Panc1 (cell line): Measurements from ENCODE around the gene NEUROD4. TPM values are rescaled to one million over a fixed set of nuclear protein-coding genes. Genes with fewer than 3 reads are reported as not detected.

ENCODE experiments used
- ATAC-seq: fragments of 200-7000 bp; cut with Tn5 transposase; 2 replicates; pipeline ENCODE4 v1.9.1; 2020; ENCODE audit warnings: mild to moderate bottlenecking, moderate library complexity
- BruUV-seq: library from RNA; stranded (reverse); fragments of 400-500 nt; replicated peaks from 2 replicates; lab custom pipeline; 2021; lab: Mats Ljungman, UMichigan
- CTCF ChIA-PET: fragments of 300-600 bp; sonication (Branson Sonifier 250); formaldehyde crosslinking; loops from one replicate; lab custom pipeline; 2022; ENCODE audit warnings: antibody characterized with exemption; lab: Charles Lee
- POLR2A ChIA-PET: fragments of 300-600 bp; sonication (Branson Sonifier 250); formaldehyde crosslinking; loops from one replicate; lab custom pipeline; 2022; ENCODE audit warnings: antibody characterized with exemption; lab: Charles Lee
- DNase-seq: peaks from one replicate; pipeline ENCODE4 v3.0.0-alpha.2; 2010; ENCODE audit warnings: low read depth, low spot score
- H3K27ac ChIP-seq: 2 replicates; pipeline ENCODE4 v1.5.1; 2011; ENCODE audit warnings: mild to moderate bottlenecking, low read length, inconsistent platforms
- H3K27me3 ChIP-seq: fragments of 200-500 bp; sonication (Bioruptor generic); 2 replicates; pipeline ENCODE4 v1.6.0; 2014; ENCODE audit warnings: low read length, inconsistent platforms; ENCODE audit not compliant: control insufficient read depth, insufficient read depth
- H3K36me3 ChIP-seq: fragments of 200-500 bp; sonication (Bioruptor generic); 2 replicates; pipeline ENCODE4 v1.5.1; 2014; ENCODE audit warnings: inconsistent platforms, mild to moderate bottlenecking, low read length, moderate library complexity; ENCODE audit not compliant: control insufficient read depth, insufficient read depth
- H3K4me1 ChIP-seq: 2 replicates; pipeline ENCODE4 v1.5.1; 2011; ENCODE audit warnings: inconsistent platforms, mild to moderate bottlenecking, low read length, moderate library complexity; ENCODE audit not compliant: control insufficient read depth, insufficient read depth
- H3K4me3 ChIP-seq, 2 experiments: 2 replicates each; pipeline ENCODE4 v1.5.1; 2011 to 2012; ENCODE audit warnings: low read depth in 2 of 2, low read length in 2 of 2, mild to moderate bottlenecking in 2 of 2, inconsistent platforms in 1 of 2, moderate library complexity in 1 of 2
- H3K9me3 ChIP-seq: fragments of 200-500 bp; sonication (Bioruptor generic); 2 replicates; pipeline ENCODE4 v1.5.1; 2014; ENCODE audit warnings: low read depth, mild to moderate bottlenecking, inconsistent platforms, low read length, moderate library complexity; ENCODE audit not compliant: control insufficient read depth, insufficient read depth
- POLR2AphosphoS5 ChIP-seq: IDR thresholded peaks from 2 replicates; pipeline ENCODE4 v1.6.1; 2012; ENCODE audit warnings: mild to moderate bottlenecking, low read depth, low read length, moderate library complexity
- SIN3A ChIP-seq: IDR thresholded peaks from 2 replicates; pipeline ENCODE4 v1.6.1; 2012; ENCODE audit warnings: low read depth, mild to moderate bottlenecking, low read length, moderate library complexity, borderline replicate concordance; ENCODE audit not compliant: insufficient read depth
- TCF7L2 ChIP-seq: IDR thresholded peaks from 2 replicates; pipeline ENCODE4 v1.6.1; 2011; ENCODE audit warnings: mild to moderate bottlenecking, low read depth, low read length, inconsistent platforms
- in situ Hi-C: cut with HindIII; loops from 2 replicates; pipeline ENCODE4 v1.10.0; 2016; ENCODE audit warnings: low sequenced_read_pairs, low pct_unique_long_range_greater_than_20kb
- intact Hi-C: fragments of 100-400 bp; cut with micrococcal nuclease; formaldehyde crosslinking; loops from one replicate; pipeline ENCODE4 v1.10.0; 2022; ENCODE audit not compliant: unreplicated experiment
- total RNA-seq: library from RNA; stranded (reverse); gene quantifications from one replicate; pipeline ENCODE4 v1.2.1, GENCODE V29; 2021; ENCODE audit not compliant: unreplicated experiment
- TF ChIP-seq, protein P1 (sequence below): fragments of 450-650 bp; IDR thresholded peaks from 2 replicates; pipeline ENCODE4 v1.5.1; 2017; ENCODE audit warnings: mild to moderate bottlenecking
- TF ChIP-seq, protein P2 (sequence below), 2 experiments: IDR thresholded peaks; 2 replicates each; pipeline ENCODE4 v1.6.1; 2011 to 2012; ENCODE audit warnings: low read depth in 2 of 2, control low read depth in 1 of 2, low read length in 1 of 2, mild to moderate bottlenecking in 1 of 2, moderate library complexity in 1 of 2; ENCODE audit not compliant: insufficient read depth in 1 of 2

Gene NEUROD4
- total RNA-seq, 1 experiment from 2014 or later = not detected

DNA sequence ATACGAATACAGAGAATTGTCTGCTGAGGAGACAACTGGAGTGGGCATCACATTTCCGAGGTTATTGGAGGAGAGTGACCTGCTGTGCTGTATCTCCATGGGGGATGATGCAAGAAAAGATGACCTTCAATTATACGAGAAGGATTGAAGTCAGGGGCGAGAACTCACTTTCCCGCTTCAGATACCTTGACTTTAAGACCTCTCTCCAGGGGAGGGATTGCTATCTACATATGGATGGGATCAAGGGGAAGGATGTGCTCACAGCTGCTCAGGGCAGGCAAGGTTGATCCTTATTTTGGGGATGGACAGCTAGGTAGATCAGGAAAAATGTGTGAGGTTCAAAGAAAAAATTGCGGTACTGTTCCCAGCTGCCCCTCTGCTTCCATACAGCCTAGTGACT is 24.4 kb downstream of the NEUROD4 start:
- Histone ChIP-seq H3K9me3 (no peaks in the 10 kb centered on the region), H3K27ac (no peak overlapping the region), H3K36me3 (no peaks in the 10 kb centered on the region), H3K4me3 (no peak overlapping the region), H3K27me3 (peaks cover 25% of the 10 kb centered on the region), H3K4me1 (no peaks in the 10 kb centered on the region)
- intact Hi-C loops = no loop called here
- in situ Hi-C loops = no loop called here
- DNase-seq = no peak
- TF ChIP-seq, protein P1, sequence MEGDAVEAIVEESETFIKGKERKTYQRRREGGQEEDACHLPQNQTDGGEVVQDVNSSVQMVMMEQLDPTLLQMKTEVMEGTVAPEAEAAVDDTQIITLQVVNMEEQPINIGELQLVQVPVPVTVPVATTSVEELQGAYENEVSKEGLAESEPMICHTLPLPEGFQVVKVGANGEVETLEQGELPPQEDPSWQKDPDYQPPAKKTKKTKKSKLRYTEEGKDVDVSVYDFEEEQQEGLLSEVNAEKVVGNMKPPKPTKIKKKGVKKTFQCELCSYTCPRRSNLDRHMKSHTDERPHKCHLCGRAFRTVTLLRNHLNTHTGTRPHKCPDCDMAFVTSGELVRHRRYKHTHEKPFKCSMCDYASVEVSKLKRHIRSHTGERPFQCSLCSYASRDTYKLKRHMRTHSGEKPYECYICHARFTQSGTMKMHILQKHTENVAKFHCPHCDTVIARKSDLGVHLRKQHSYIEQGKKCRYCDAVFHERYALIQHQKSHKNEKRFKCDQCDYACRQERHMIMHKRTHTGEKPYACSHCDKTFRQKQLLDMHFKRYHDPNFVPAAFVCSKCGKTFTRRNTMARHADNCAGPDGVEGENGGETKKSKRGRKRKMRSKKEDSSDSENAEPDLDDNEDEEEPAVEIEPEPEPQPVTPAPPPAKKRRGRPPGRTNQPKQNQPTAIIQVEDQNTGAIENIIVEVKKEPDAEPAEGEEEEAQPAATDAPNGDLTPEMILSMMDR = no peak
- no peak for TF ChIP-seq POLR2AphosphoS5
- TF ChIP-seq TCF7L2 = no peak
- no peak for TF ChIP-seq SIN3A
- TF ChIP-seq, protein P2, sequence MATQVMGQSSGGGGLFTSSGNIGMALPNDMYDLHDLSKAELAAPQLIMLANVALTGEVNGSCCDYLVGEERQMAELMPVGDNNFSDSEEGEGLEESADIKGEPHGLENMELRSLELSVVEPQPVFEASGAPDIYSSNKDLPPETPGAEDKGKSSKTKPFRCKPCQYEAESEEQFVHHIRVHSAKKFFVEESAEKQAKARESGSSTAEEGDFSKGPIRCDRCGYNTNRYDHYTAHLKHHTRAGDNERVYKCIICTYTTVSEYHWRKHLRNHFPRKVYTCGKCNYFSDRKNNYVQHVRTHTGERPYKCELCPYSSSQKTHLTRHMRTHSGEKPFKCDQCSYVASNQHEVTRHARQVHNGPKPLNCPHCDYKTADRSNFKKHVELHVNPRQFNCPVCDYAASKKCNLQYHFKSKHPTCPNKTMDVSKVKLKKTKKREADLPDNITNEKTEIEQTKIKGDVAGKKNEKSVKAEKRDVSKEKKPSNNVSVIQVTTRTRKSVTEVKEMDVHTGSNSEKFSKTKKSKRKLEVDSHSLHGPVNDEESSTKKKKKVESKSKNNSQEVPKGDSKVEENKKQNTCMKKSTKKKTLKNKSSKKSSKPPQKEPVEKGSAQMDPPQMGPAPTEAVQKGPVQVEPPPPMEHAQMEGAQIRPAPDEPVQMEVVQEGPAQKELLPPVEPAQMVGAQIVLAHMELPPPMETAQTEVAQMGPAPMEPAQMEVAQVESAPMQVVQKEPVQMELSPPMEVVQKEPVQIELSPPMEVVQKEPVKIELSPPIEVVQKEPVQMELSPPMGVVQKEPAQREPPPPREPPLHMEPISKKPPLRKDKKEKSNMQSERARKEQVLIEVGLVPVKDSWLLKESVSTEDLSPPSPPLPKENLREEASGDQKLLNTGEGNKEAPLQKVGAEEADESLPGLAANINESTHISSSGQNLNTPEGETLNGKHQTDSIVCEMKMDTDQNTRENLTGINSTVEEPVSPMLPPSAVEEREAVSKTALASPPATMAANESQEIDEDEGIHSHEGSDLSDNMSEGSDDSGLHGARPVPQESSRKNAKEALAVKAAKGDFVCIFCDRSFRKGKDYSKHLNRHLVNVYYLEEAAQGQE (IDR thresholded peaks at IDR 0.05; ENCODE audit: insufficient read depth in 1 of 2, low read depth in 2 of 2, low read length in 1 of 2) = no peak
- ChIA-PET CTCF (no interaction called here), POLR2A (no interaction called here)
- ATAC-seq = no peak
- BruUV-seq = no TSS peak

DNA sequence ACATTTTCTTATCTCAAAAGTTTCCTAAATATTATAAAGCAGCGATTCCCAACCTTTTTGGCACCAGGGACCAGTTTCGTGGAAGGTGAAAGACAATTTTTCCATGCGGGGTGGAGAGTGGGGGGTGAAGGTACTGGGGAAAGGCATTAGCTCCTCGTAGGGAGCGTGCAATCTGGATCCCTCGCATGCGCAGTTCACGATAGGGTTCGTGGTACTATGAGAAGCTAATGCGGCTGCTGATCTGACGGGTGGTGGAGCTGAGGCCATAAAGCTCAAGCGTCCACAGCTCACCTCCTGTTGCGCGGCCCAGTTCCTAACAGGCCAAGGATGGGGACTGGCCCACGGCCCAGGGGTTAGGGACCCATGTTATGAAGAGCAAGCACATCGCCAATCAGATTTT is 29.9 kb downstream of the NEUROD4 start:
- Histone ChIP-seq H3K4me1 (no peaks in the 10 kb centered on the region; the same call in 1 of the 2 replicates), H3K27ac (no peak overlapping the region), H3K27me3 (peaks cover 12% of the 10 kb centered on the region), H3K9me3 (no peaks in the 10 kb centered on the region), H3K36me3 (no peaks in the 10 kb centered on the region), H3K4me3 (no peak overlapping the region)
- no TSS peak for BruUV-seq
- ATAC-seq = no peak
- in situ Hi-C loops = no loop called here
- POLR2A ChIA-PET = no interaction called here
- intact Hi-C loops = no loop called here
- TF ChIP-seq SIN3A (no peak), TCF7L2 (no peak), POLR2AphosphoS5 (no peak)
- DNase-seq = no peak
- CTCF ChIA-PET = no interaction called here

DNA sequence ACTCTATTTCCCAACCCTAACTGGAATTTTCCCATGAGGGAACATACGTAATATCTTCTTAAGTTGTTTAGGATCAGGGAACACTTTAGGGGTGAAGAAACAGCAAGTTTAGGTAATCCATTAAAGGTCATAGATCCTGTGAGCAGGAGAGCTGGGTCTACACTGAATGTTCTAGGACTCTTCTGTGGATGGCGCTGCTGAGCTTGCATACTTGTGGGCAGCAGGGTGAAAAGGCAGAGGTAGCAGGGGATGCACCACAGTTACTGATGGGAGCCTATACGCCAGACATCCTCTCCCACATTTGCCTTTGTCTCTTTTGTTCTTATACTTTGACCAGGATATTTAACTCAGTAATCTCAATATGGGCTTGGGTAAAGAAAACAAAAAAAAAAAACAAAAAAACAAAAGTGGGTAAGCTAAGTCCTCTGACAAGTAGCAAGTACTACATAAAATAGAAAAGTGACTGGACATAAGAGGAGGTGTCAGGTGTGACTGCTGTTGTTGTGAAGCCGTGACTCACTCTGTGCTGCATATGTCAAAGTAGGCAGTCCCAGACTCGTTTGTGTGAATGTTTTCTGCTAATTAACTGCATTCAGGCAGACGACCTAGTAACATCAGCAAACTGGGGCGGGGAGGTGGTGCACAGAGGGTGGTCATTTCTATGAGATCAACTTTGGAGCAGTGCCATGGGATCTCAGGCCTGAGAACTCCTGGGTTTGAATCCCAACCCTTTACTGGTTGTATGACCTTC is 31.6 kb downstream of the NEUROD4 start:
- no TSS peak for BruUV-seq
- no peak for TF ChIP-seq TCF7L2
- TF ChIP-seq, protein P2 (IDR thresholded peaks at IDR 0.05; ENCODE audit: insufficient read depth in 1 of 2, low read depth in 2 of 2, low read length in 1 of 2) = no peak
- no peak for TF ChIP-seq SIN3A
- TF ChIP-seq, protein P1 = no peak
- no peak for TF ChIP-seq POLR2AphosphoS5
- CTCF ChIA-PET = interaction anchor here (0.7 kb wide), 1 partner anchor 298 kb away, joined by 3 read pairs; no protein-coding TSS in a partner anchor
- Histone ChIP-seq H3K36me3 (no peaks in the 10 kb centered on the region), H3K4me3 (no peak overlapping the region), H3K4me1 (no peaks in the 10 kb centered on the region; the same call in 1 of the 2 replicates), H3K27ac (no peak overlapping the region), H3K9me3 (no peaks in the 10 kb centered on the region), H3K27me3 (peaks cover 13% of the 10 kb centered on the region)
- intact Hi-C loops = no loop called here
- ATAC-seq = no peak
- POLR2A ChIA-PET = no interaction called here
- in situ Hi-C loops = no loop called here
- no peak for DNase-seq
